ENCODE results near the gene ILKAP. TPM values are rescaled to one million over a fixed set of nuclear protein-coding genes. Genes with fewer than 3 reads are reported as not detected.

ILKAP gene
- total RNA-seq, 1 experiment from 2014 or later = 31.6 TPM

GRCh38 chr2:238170386-238171071 is 33.0 kb downstream of the ILKAP start:
- no peak for DNase-seq
- ChIA-PET CTCF (no interaction called here), POLR2A (no interaction called here)
- Histone ChIP-seq H3K4me3 (ENCODE audit: low read depth, low read length) (no peak overlapping the region), H3K27me3 (replicated peaks; ENCODE audit: control insufficient read depth, insufficient read depth, low read length) (no peaks in the 10 kb centered on the region), H3K36me3 (ENCODE audit: control insufficient read depth, insufficient read depth, low read length) (no peaks in the 10 kb centered on the region; the same call in 1 of the 2 replicates), H3K9me3 (no peaks in the 10 kb centered on the region), H3K4me1 (no peaks in the 10 kb centered on the region)
- H3K27me3 Mint-ChIP-seq (ENCODE audit: insufficient read depth, unreplicated experiment) = no peaks in the 10 kb centered on the region
- H3K36me3 Mint-ChIP-seq (ENCODE audit: insufficient read depth, unreplicated experiment) = peaks cover 27% of the 10 kb centered on the region
- no peak overlapping the region for H3K27ac Mint-ChIP-seq (ENCODE audit: unreplicated experiment)
- no peak overlapping the region for H3K4me3 Mint-ChIP-seq (ENCODE audit: unreplicated experiment)
- no peaks in the 10 kb centered on the region for H3K9me3 Mint-ChIP-seq (ENCODE audit: unreplicated experiment)
- intact Hi-C loops (cut with micrococcal nuclease; ENCODE audit: unreplicated experiment) = no loop called here
- no TSS peak for BruUV-seq (replicated peaks)
- H3K4me1 Mint-ChIP-seq (ENCODE audit: low read depth, unreplicated experiment) = no peaks in the 10 kb centered on the region
- no peak for TF ChIP-seq CTCF (IDR thresholded peaks at IDR 0.05; ENCODE audit: insufficient read depth in 1 of 2, low read depth in 1 of 2, low read length in 1 of 2, severe bottlenecking in 1 of 2, unreplicated experiment in 1 of 2)

GRCh38 chr2:238169708-238170251 is 33.7 kb downstream of the ILKAP start:
- DNase-seq = no peak
- ChIA-PET POLR2A (no interaction called here), CTCF (no interaction called here)
- H3K4me3 Mint-ChIP-seq (ENCODE audit: unreplicated experiment) = no peak overlapping the region
- no peaks in the 10 kb centered on the region for H3K4me1 Mint-ChIP-seq (ENCODE audit: low read depth, unreplicated experiment)
- Histone ChIP-seq H3K36me3 (ENCODE audit: control insufficient read depth, insufficient read depth, low read length) (no peaks in the 10 kb centered on the region; the same call in 1 of the 2 replicates), H3K27me3 (replicated peaks; ENCODE audit: control insufficient read depth, insufficient read depth, low read length) (no peaks in the 10 kb centered on the region), H3K4me1 (no peaks in the 10 kb centered on the region), H3K4me3 (ENCODE audit: low read depth, low read length) (no peak overlapping the region), H3K9me3 (no peaks in the 10 kb centered on the region)
- no peak overlapping the region for H3K27ac Mint-ChIP-seq (ENCODE audit: unreplicated experiment)
- intact Hi-C loops (cut with micrococcal nuclease; ENCODE audit: unreplicated experiment) = no loop called here
- H3K27me3 Mint-ChIP-seq (ENCODE audit: insufficient read depth, unreplicated experiment) = no peaks in the 10 kb centered on the region
- no peaks in the 10 kb centered on the region for H3K9me3 Mint-ChIP-seq (ENCODE audit: unreplicated experiment)
- BruUV-seq (replicated peaks) = no TSS peak
- peaks cover 24% of the 10 kb centered on the region for H3K36me3 Mint-ChIP-seq (ENCODE audit: insufficient read depth, unreplicated experiment)
- no peak for TF ChIP-seq CTCF (IDR thresholded peaks at IDR 0.05; ENCODE audit: insufficient read depth in 1 of 2, low read depth in 1 of 2, low read length in 1 of 2, severe bottlenecking in 1 of 2, unreplicated experiment in 1 of 2)

- BruUV-seq (replicated peaks) = no TSS peak
These were observed 34.3 kb downstream of the ILKAP start for GRCh38 chr2:238169048-238169707.

More at GRCh38 chr2:238169048-238169707, 34.3 kb downstream of the ILKAP start:
- H3K9me3 Mint-ChIP-seq (ENCODE audit: unreplicated experiment) = no peaks in the 10 kb centered on the region
- POLR2A ChIA-PET = no interaction called here
- no peak for TF ChIP-seq CTCF (IDR thresholded peaks at IDR 0.05; ENCODE audit: insufficient read depth in 1 of 2, low read depth in 1 of 2, low read length in 1 of 2, severe bottlenecking in 1 of 2, unreplicated experiment in 1 of 2)
- no peak for DNase-seq
- no peak overlapping the region for H3K4me3 ChIP-seq (ENCODE audit: low read depth, low read length)
- H3K4me1 Mint-ChIP-seq (ENCODE audit: low read depth, unreplicated experiment) = no peaks in the 10 kb centered on the region
- peaks cover 24% of the 10 kb centered on the region for H3K36me3 Mint-ChIP-seq (ENCODE audit: insufficient read depth, unreplicated experiment)
- CTCF ChIA-PET = no interaction called here
- no peak overlapping the region for H3K4me3 Mint-ChIP-seq (ENCODE audit: unreplicated experiment)
- no peaks in the 10 kb centered on the region; the same call in 1 of the 2 replicates for H3K36me3 ChIP-seq (ENCODE audit: control insufficient read depth, insufficient read depth, low read length)
- no peaks in the 10 kb centered on the region for H3K27me3 ChIP-seq (replicated peaks; ENCODE audit: control insufficient read depth, insufficient read depth, low read length)
- H3K4me1 ChIP-seq = no peaks in the 10 kb centered on the region
- intact Hi-C loops (cut with micrococcal nuclease; ENCODE audit: unreplicated experiment) = no loop called here
- H3K27ac Mint-ChIP-seq (ENCODE audit: unreplicated experiment) = no peak overlapping the region
- H3K9me3 ChIP-seq = no peaks in the 10 kb centered on the region
- H3K27me3 Mint-ChIP-seq (ENCODE audit: insufficient read depth, unreplicated experiment) = no peaks in the 10 kb centered on the region
